ENCODE measurements around the gene POLR2E. TPM values are rescaled to one million over a fixed set of nuclear protein-coding genes. Genes with fewer than 3 reads are reported as not detected.

The POLR2E gene
- polyA plus RNA-seq, 1 donor (not counting 4 experiments of a cell fraction or from before 2014, with no cell fraction given), result 178 TPM

- peaks cover 21% of the 10 kb centered on the region in 2 experiments for H3K36me3 ChIP-seq (ENCODE audit: control insufficient read depth in 2 of 2, extremely low read depth in 1 of 2, insufficient read depth in 2 of 2, low read length in 2 of 2)
- no peak for FAIRE-seq
These were observed 42.9 kb upstream of the POLR2E start for GRCh38 chr19:1138121-1138520.

GRCh38 chr19:1136621-1137317 lies 41.6 kb upstream of the POLR2E start:
- Histone ChIP-seq H3K79me2 (ENCODE audit: control insufficient read depth, insufficient read depth, low read length) (peaks cover 46% of the 10 kb centered on the region), H3K9me3 (ENCODE audit: control insufficient read depth, low read depth, low read length) (no peaks in the 10 kb centered on the region), H3K4me1 (ENCODE audit: control insufficient read depth, extremely low read depth, insufficient read depth, low read length) (peaks cover 8% of the 10 kb centered on the region), H4K20me1 (ENCODE audit: control insufficient read depth, extremely low read depth, insufficient read depth, low read length) (peaks cover 6% of the 10 kb centered on the region), H3K4me2 (ENCODE audit: control insufficient read depth, extremely low read depth, insufficient read depth, low read depth, low read length) (no peak overlapping the region), H3K4me3 (ENCODE audit: control insufficient read depth in 2 of 3, extremely low read depth in 1 of 3, insufficient read depth in 2 of 3, low read depth in 1 of 3, low read length in 3 of 3) (no peak overlapping the region), H3K36me3 (ENCODE audit: control insufficient read depth in 2 of 2, extremely low read depth in 1 of 2, insufficient read depth in 2 of 2, low read length in 2 of 2) (peaks cover 16 to 17% of the 10 kb centered on the region in 2 experiments), H3K9ac (ENCODE audit: control insufficient read depth, extremely low read depth, insufficient read depth, low read length) (no peak overlapping the region), H3K27me3 (ENCODE audit: control insufficient read depth, extremely low read depth, insufficient read depth, low read length) (no peaks in the 10 kb centered on the region), H3K9me1 (ENCODE audit: control insufficient read depth, extremely low read depth, insufficient read depth, low read length) (no peaks in the 10 kb centered on the region), H2AFZ (ENCODE audit: control insufficient read depth, low read length) (no peak overlapping the region), H3K27ac (ENCODE audit: control insufficient read depth, insufficient read depth, low read length) (no peak overlapping the region)
- FAIRE-seq (no peak), DNase-seq (ENCODE audit: low read depth, low spot score) (no peak)
- no peak for TF ChIP-seq CTCF (optimal IDR thresholded peaks at IDR 0.05 in 1 of 3, IDR thresholded peaks at IDR 0.05 in 1 of 3, conservative IDR thresholded peaks at IDR 0.05 in 1 of 3; ENCODE audit: extremely low read depth in 1 of 3, insufficient read depth in 2 of 3, low read length in 3 of 3)
- TF ChIP-seq EZH2 (IDR thresholded peaks at IDR 0.05; ENCODE audit: low read length), result no peak
- dilution Hi-C loops (cut with MboI; ENCODE audit: extremely low pct_ligation_motif_present, low sequenced_read_pairs), result no loop called here

More at GRCh38 chr19:1138121-1138520, 42.9 kb upstream of the POLR2E start:
- peaks cover 48% of the 10 kb centered on the region for H3K79me2 ChIP-seq (ENCODE audit: control insufficient read depth, insufficient read depth, low read length)
- dilution Hi-C loops (cut with MboI; ENCODE audit: extremely low pct_ligation_motif_present, low sequenced_read_pairs), result no loop called here
- H3K9me1 ChIP-seq (ENCODE audit: control insufficient read depth, extremely low read depth, insufficient read depth, low read length), result no peaks in the 10 kb centered on the region
- no peak overlapping the region for H3K27ac ChIP-seq (ENCODE audit: control insufficient read depth, insufficient read depth, low read length)
- no peak for DNase-seq (ENCODE audit: low read depth, low spot score)
- H3K9me3 ChIP-seq (ENCODE audit: control insufficient read depth, low read depth, low read length), result no peaks in the 10 kb centered on the region
- no peak overlapping the region for H3K9ac ChIP-seq (ENCODE audit: control insufficient read depth, extremely low read depth, insufficient read depth, low read length)
- H3K4me2 ChIP-seq (ENCODE audit: control insufficient read depth, extremely low read depth, insufficient read depth, low read depth, low read length), result no peak overlapping the region
- no peak overlapping the region for H2AFZ ChIP-seq (ENCODE audit: control insufficient read depth, low read length)
- no peak overlapping the region for H3K4me3 ChIP-seq (ENCODE audit: control insufficient read depth in 2 of 3, extremely low read depth in 1 of 3, insufficient read depth in 2 of 3, low read depth in 1 of 3, low read length in 3 of 3)
- no peaks in the 10 kb centered on the region for H3K4me1 ChIP-seq (ENCODE audit: control insufficient read depth, extremely low read depth, insufficient read depth, low read length)
- TF ChIP-seq CTCF (optimal IDR thresholded peaks at IDR 0.05 in 1 of 3, IDR thresholded peaks at IDR 0.05 in 1 of 3, conservative IDR thresholded peaks at IDR 0.05 in 1 of 3; ENCODE audit: extremely low read depth in 1 of 3, insufficient read depth in 2 of 3, low read length in 3 of 3) (no peak), EZH2 (IDR thresholded peaks at IDR 0.05; ENCODE audit: low read length) (no peak)
- H4K20me1 ChIP-seq (ENCODE audit: control insufficient read depth, extremely low read depth, insufficient read depth, low read length), result peaks cover 6% of the 10 kb centered on the region
- H3K27me3 ChIP-seq (ENCODE audit: control insufficient read depth, extremely low read depth, insufficient read depth, low read length), result no peaks in the 10 kb centered on the region
